ENCODE measurements around the gene SHCBP1L.

The SHCBP1L gene

GRCh38 chr1:182952677-182953444 is at the start of gene SHCBP1L:
SHCBP1L (minus strand) TSS chr1:182953166; CDS start chr1:182953133, 33 bp downstream.
- DNase-seq (ENCODE audit: low spot score), result no peak

- DNase-seq (ENCODE audit: low spot score), result no peak
Observed at GRCh38 chr1:183002267-183002666, 49.3 kb upstream of the SHCBP1L start.

- DNase-seq (ENCODE audit: low spot score), result no peak
Observed at GRCh38 chr1:183000167-183000962, 47.4 kb upstream of the SHCBP1L start.

GRCh38 chr1:182998482-182998881 is 45.5 kb upstream of the SHCBP1L start:
- DNase-seq (ENCODE audit: low spot score), result no peak

- no peak for DNase-seq (ENCODE audit: low spot score)
Observed at GRCh38 chr1:182996816-182997215, 43.9 kb upstream of the SHCBP1L start.

GRCh38 chr1:182995894-182996293 is 42.9 kb upstream of the SHCBP1L start:
- DNase-seq (ENCODE audit: low spot score), result no peak

GRCh38 chr1:182993746-182994145 is 40.8 kb upstream of the SHCBP1L start:
- no peak for DNase-seq (ENCODE audit: low spot score)

- no peak for DNase-seq (ENCODE audit: low spot score)
Observed at GRCh38 chr1:182990413-182991144, 37.6 kb upstream of the SHCBP1L start.

- DNase-seq (ENCODE audit: low spot score), result no peak
Observed at GRCh38 chr1:182985876-182986275, 32.9 kb upstream of the SHCBP1L start.

- DNase-seq (ENCODE audit: low spot score), result no peak
Observed at GRCh38 chr1:182984621-182985020, 31.7 kb upstream of the SHCBP1L start.

- DNase-seq (ENCODE audit: low spot score), result no peak
Observed at GRCh38 chr1:182984138-182984537, 31.2 kb upstream of the SHCBP1L start.

GRCh38 chr1:182978151-182978853 is 25.3 kb upstream of the SHCBP1L start:
- DNase-seq (ENCODE audit: low spot score), result no peak

- DNase-seq (ENCODE audit: low spot score), result no peak
Observed at GRCh38 chr1:182977480-182977879, 24.5 kb upstream of the SHCBP1L start.

- no peak for DNase-seq (ENCODE audit: low spot score)
Observed at GRCh38 chr1:182974506-182975191, 21.7 kb upstream of the SHCBP1L start.

GRCh38 chr1:182972829-182973228 is 19.9 kb upstream of the SHCBP1L start:
- DNase-seq (ENCODE audit: low spot score), result no peak

GRCh38 chr1:182972231-182972630 is 19.3 kb upstream of the SHCBP1L start:
- DNase-seq (ENCODE audit: low spot score), result no peak

GRCh38 chr1:182971219-182971618 is 18.3 kb upstream of the SHCBP1L start:
- no peak for DNase-seq (ENCODE audit: low spot score)

- DNase-seq (ENCODE audit: low spot score), result no peak
Observed at GRCh38 chr1:182968836-182969734, 16.1 kb upstream of the SHCBP1L start.

- no peak for DNase-seq (ENCODE audit: low spot score)
Observed at GRCh38 chr1:182968151-182968741, 15.3 kb upstream of the SHCBP1L start.

- DNase-seq (ENCODE audit: low spot score), result no peak
Observed at GRCh38 chr1:182965861-182966260, 12.9 kb upstream of the SHCBP1L start.
